WTC11 (cell line): ENCODE results near the gene DCUN1D2. TPM values are rescaled to one million over a fixed set of nuclear protein-coding genes. Genes with fewer than 3 reads are reported as not detected.
A peak's percentile ranks its signal among the peaks of the same experiment; 100 is the strongest.

Experiments
- ATAC-seq: fragments of 200-7000 bp; cut with Tn5 transposase; 2 replicates; pipeline ENCODE4 v1.10.0; 2021; ENCODE audit warnings: mild to moderate bottlenecking, moderate library complexity
- CTCF ChIA-PET: fragments of 300-600 bp; sonication (Branson Sonifier 250); formaldehyde crosslinking; loops from one replicate; lab custom pipeline; 2021; ENCODE audit warnings: antibody characterized with exemption; lab: Charles Lee
- POLR2A ChIA-PET: fragments of 350-600 bp; sonication (Branson Sonifier 250); formaldehyde crosslinking; loops from one replicate; lab custom pipeline; 2021; ENCODE audit warnings: antibody characterized with exemption; lab: Charles Lee
- DNase-seq: peaks from one replicate; pipeline ENCODE4 v3.0.0; 2021; ENCODE audit warnings: low spot score
- H3K27ac Mint-ChIP-seq: 2 replicates; pipeline ENCODE4 v1.8.0; 2021; ENCODE audit warnings: mixed read lengths
- H3K27me3 Mint-ChIP-seq: 2 replicates; pipeline ENCODE4 v1.8.0; 2021; ENCODE audit warnings: low read depth, mild to moderate bottlenecking, moderate library complexity, mixed read lengths
- H3K36me3 Mint-ChIP-seq: 2 replicates; pipeline ENCODE4 v1.8.0; 2021; ENCODE audit warnings: mixed read lengths
- H3K4me1 Mint-ChIP-seq: 2 replicates; pipeline ENCODE4 v1.8.0; 2022; ENCODE audit warnings: mixed read lengths
- H3K4me3 Mint-ChIP-seq: 2 replicates; pipeline ENCODE4 v1.8.0; 2021; ENCODE audit warnings: mild to moderate bottlenecking, moderate library complexity, mixed read lengths
- H3K9me3 Mint-ChIP-seq: 2 replicates; pipeline ENCODE4 v1.8.0; 2021; ENCODE audit warnings: mixed read lengths
- CREM ChIP-seq: sonication (generic); formaldehyde crosslinking; IDR thresholded peaks from 2 replicates; pipeline ENCODE4 v1.8.1; 2022; ENCODE audit warnings: mild to moderate bottlenecking, missing genetic modification reagents, moderate library complexity
- EMX1 ChIP-seq: fragments of 250-450 bp; sonication (Bioruptor Pico); IDR thresholded peaks from 2 replicates; pipeline ENCODE4 v1.8.0; 2021; ENCODE audit warnings: mild to moderate bottlenecking
- ESRRA ChIP-seq: sonication (generic); formaldehyde crosslinking; IDR thresholded peaks from 2 replicates; pipeline ENCODE4 v1.8.1; 2022; ENCODE audit warnings: mild to moderate bottlenecking, missing genetic modification reagents, borderline replicate concordance
- NFYB ChIP-seq: sonication (generic); formaldehyde crosslinking; conservative IDR thresholded peaks from 2 replicates; pipeline ENCODE4 v1.8.0; 2022; ENCODE audit warnings: low read depth, missing genetic modification reagents
- NR3C1 ChIP-seq: sonication (generic); formaldehyde crosslinking; conservative IDR thresholded peaks from 2 replicates; pipeline ENCODE4 v1.8.1; 2023; ENCODE audit warnings: low read depth, mild to moderate bottlenecking, missing genetic modification reagents
- PRRX2 ChIP-seq: fragments of 250-450 bp; sonication (Bioruptor Pico); IDR thresholded peaks from 2 replicates; pipeline ENCODE4 v1.8.0; 2021; ENCODE audit warnings: mild to moderate bottlenecking
- SMAD4 ChIP-seq: sonication (generic); formaldehyde crosslinking; IDR thresholded peaks from 2 replicates; pipeline ENCODE4 v1.8.0; 2022; ENCODE audit warnings: mild to moderate bottlenecking, missing genetic modification reagents
- TCF7 ChIP-seq: sonication (generic); formaldehyde crosslinking; IDR thresholded peaks from 2 replicates; pipeline ENCODE4 v1.8.0; 2022; ENCODE audit warnings: mild to moderate bottlenecking, low read depth, missing genetic modification reagents, moderate library complexity
- ZNF219 ChIP-seq: sonication (generic); formaldehyde crosslinking; IDR thresholded peaks from 2 replicates; pipeline ENCODE4 v1.8.0; 2023; ENCODE audit warnings: missing genetic modification reagents, mild to moderate bottlenecking, borderline replicate concordance
- ZNF232 ChIP-seq: sonication (generic); formaldehyde crosslinking; IDR thresholded peaks from 2 replicates; pipeline ENCODE4 v1.8.0; 2022; ENCODE audit warnings: mild to moderate bottlenecking, missing genetic modification reagents
- ZNF416 ChIP-seq: fragments of 250-450 bp; sonication (Bioruptor Pico); IDR thresholded peaks from 2 replicates; pipeline ENCODE4 v1.9.0; 2021; ENCODE audit warnings: mild to moderate bottlenecking, inconsistent platforms
- total RNA-seq: library from RNA; stranded (reverse); gene quantifications from 3 replicates; pipeline ENCODE4 v1.2.3, GENCODE V29; 2021
- TF ChIP-seq, protein P1 (sequence below): sonication (generic); formaldehyde crosslinking; IDR thresholded peaks from 2 replicates; pipeline ENCODE4 v1.8.1; 2023; ENCODE audit warnings: mild to moderate bottlenecking, moderate library complexity, missing genetic modification reagents
- TF ChIP-seq, protein P2 (sequence below): sonication (generic); formaldehyde crosslinking; IDR thresholded peaks from 2 replicates; pipeline ENCODE4 v1.8.1; 2023; ENCODE audit warnings: mild to moderate bottlenecking, missing genetic modification reagents
- TF ChIP-seq, protein P3 (sequence below): sonication (generic); formaldehyde crosslinking; IDR thresholded peaks from 2 replicates; pipeline ENCODE4 v1.8.1; 2023; ENCODE audit warnings: mild to moderate bottlenecking, missing genetic modification reagents, moderate library complexity
- TF ChIP-seq, protein P4 (sequence below): sonication (generic); formaldehyde crosslinking; IDR thresholded peaks from 2 replicates; pipeline ENCODE4 v1.8.0; 2022; ENCODE audit warnings: mild to moderate bottlenecking, missing genetic modification reagents
- TF ChIP-seq, protein P5 (sequence below): sonication (generic); formaldehyde crosslinking; IDR thresholded peaks from 2 replicates; pipeline ENCODE4 v1.8.0; 2023; ENCODE audit warnings: missing genetic modification reagents
- TF ChIP-seq, protein P6 (sequence below): sonication (generic); formaldehyde crosslinking; IDR thresholded peaks from 2 replicates; pipeline ENCODE4 v1.8.1; 2022; ENCODE audit warnings: mild to moderate bottlenecking, missing genetic modification reagents, moderate library complexity, borderline replicate concordance
- TF ChIP-seq, protein P7 (sequence below): sonication (generic); formaldehyde crosslinking; IDR thresholded peaks from 2 replicates; pipeline ENCODE4 v1.8.1; 2023; ENCODE audit warnings: mild to moderate bottlenecking, missing genetic modification reagents
- TF ChIP-seq, protein P8 (sequence below): sonication (generic); formaldehyde crosslinking; IDR thresholded peaks from 2 replicates; pipeline ENCODE4 v1.8.1; 2022; ENCODE audit warnings: low read depth, missing genetic modification reagents, borderline replicate concordance

The DCUN1D2 gene
- total RNA-seq, 1 experiment from 2014 or later = 42.5 TPM

DNA sequence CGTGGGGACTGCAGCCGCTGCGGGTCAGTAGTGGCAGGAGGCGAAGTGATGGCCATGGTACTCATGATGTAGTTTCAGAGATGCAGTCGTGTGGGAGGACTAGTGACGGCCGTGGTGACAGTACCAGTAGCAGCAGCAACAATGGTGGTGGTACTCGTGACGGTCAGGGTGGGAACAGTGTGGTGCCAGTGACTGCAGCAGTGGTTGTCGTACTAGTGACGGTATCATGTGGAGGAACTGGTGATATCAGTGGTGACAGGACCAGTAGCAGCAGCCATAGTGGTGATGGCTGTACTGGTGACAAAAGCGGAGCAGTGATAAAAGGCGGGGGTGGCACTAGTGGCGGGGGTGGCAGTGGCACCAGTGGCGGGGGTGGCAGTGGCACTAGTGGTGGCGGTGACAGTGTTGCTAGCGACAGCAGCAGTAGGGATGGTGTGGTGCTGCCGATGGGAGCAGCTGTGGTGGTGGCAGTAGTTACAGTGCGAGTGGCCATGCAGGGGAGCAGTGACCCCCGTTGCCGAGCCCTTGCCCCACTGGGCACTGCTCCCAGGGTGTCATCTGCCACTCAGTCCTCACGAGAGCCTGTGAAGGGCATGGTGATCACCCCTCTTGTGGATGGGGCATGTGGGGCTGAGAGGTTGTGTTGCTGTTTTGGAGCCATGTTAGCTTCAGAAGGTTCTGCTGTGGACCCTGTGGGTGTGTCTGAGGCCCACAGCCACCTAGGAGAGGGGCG lies 60.0 kb downstream of the DCUN1D2 start (continued):
- TF ChIP-seq, protein P1, sequence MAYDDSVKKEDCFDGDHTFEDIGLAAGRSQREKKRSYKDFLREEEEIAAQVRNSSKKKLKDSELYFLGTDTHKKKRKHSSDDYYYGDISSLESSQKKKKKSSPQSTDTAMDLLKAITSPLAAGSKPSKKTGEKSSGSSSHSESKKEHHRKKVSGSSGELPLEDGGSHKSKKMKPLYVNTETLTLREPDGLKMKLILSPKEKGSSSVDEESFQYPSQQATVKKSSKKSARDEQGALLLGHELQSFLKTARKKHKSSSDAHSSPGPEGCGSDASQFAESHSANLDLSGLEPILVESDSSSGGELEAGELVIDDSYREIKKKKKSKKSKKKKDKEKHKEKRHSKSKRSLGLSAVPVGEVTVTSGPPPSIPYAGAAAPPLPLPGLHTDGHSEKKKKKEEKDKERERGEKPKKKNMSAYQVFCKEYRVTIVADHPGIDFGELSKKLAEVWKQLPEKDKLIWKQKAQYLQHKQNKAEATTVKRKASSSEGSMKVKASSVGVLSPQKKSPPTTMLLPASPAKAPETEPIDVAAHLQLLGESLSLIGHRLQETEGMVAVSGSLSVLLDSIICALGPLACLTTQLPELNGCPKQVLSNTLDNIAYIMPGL (CRISPR knock-in tag) = no peak
- TF ChIP-seq PRRX2 (CRISPR knock-in tag) = no peak

DNA sequence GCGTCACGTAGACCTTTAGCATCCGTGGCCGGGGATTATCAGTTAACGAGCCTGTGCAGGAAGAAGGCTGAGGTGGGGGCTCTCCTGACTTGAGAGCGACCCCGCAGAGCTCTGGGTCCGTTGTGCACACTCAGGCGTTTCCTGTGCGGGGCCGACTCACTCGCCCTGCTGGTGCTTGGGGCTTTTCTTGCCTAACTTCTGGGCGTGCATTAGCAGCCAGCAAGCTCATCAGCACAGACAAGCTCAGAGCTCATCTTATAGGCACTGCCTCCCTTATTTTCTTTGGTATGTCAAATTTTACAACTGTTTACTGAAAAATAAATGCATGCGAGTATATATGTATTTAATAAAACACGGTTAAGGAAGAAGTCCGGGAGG lies 60.9 kb downstream of the DCUN1D2 start:
- no peak for ATAC-seq
- Mint-ChIP-seq H3K36me3 (no peaks in the 10 kb centered on the region), H3K4me1 (no peaks in the 10 kb centered on the region), H3K27me3 (no peaks in the 10 kb centered on the region)
- CTCF ChIA-PET = interaction anchor here (0.6 to 2.6 kb wide), 2 partner anchors 22 to 147 kb away, joined by 5 to 11 read pairs; no protein-coding TSS in a partner anchor
- POLR2A ChIA-PET = interaction anchor here (0.6 kb wide), 1 partner anchor 10 kb away, joined by 3 read pairs; no protein-coding TSS in a partner anchor
- no peak for TF ChIP-seq ZNF219
- no peak for TF ChIP-seq ZNF232 (CRISPR knock-in tag)
- TF ChIP-seq TCF7 (CRISPR knock-in tag) = no peak
- no peak for TF ChIP-seq NR3C1 (CRISPR knock-in tag)
- no peak for TF ChIP-seq CREM
- TF ChIP-seq, all 79 proteins: peak for 0
- no peak for DNase-seq
- Mint-ChIP-seq H3K27ac (peak overlapping the region; percentile 57; the same call in 1 of the 2 replicates), H3K4me3 (no peak overlapping the region), H3K9me3 (no peaks in the 10 kb centered on the region)

DNA sequence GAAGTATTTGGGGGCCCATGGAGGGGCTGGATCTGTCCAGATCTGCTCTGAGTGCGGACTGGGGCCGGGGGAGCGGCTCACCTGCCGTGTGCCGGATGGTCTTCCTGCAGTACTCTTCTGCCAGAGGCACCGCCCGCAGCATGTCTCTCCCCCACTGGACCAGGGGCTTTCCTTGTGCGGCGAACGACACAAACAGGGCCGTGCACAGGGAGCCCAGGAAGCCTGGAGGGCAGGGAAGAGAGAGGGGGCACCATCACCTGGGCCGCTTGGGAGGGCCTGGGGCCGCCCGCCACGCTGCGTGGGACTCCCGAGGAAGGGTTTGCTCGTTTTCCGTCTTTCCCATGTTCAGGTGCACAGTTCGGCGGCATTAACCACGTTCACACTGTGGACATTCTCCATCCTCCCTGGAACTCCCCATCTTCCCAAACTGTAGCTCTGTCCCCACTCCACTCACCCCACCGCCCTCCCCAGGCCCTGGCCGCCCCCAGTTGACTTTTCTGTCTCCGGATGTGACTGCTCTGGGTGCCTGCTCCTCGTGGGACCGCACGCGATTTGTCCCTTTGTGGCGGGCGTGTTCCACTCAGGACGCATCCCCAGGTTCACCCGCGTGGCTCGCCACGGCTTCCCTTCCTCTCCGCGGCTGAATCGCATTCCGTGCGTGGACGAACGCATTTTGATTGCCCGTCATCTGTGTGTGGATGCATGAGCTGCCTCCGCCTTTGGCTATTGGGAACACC lies 61.5 kb downstream of the DCUN1D2 start:
- POLR2A ChIA-PET = no interaction called here
- Mint-ChIP-seq H3K4me1 (no peaks in the 10 kb centered on the region), H3K36me3 (no peaks in the 10 kb centered on the region), H3K27ac (peak overlapping the region; percentile 57; the same call in 1 of the 2 replicates), H3K9me3 (no peaks in the 10 kb centered on the region), H3K27me3 (no peaks in the 10 kb centered on the region), H3K4me3 (no peak overlapping the region)
- no peak for ATAC-seq
- DNase-seq = no peak
- CTCF ChIA-PET = interaction anchor here (0.8 to 2.6 kb wide), 2 partner anchors 22 to 134 kb away, joined by 4 to 11 read pairs; no protein-coding TSS in a partner anchor
- TF ChIP-seq, protein P2, sequence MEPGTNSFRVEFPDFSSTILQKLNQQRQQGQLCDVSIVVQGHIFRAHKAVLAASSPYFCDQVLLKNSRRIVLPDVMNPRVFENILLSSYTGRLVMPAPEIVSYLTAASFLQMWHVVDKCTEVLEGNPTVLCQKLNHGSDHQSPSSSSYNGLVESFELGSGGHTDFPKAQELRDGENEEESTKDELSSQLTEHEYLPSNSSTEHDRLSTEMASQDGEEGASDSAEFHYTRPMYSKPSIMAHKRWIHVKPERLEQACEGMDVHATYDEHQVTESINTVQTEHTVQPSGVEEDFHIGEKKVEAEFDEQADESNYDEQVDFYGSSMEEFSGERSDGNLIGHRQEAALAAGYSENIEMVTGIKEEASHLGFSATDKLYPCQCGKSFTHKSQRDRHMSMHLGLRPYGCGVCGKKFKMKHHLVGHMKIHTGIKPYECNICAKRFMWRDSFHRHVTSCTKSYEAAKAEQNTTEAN (CRISPR knock-in tag) = no peak
- TF ChIP-seq, protein P3, sequence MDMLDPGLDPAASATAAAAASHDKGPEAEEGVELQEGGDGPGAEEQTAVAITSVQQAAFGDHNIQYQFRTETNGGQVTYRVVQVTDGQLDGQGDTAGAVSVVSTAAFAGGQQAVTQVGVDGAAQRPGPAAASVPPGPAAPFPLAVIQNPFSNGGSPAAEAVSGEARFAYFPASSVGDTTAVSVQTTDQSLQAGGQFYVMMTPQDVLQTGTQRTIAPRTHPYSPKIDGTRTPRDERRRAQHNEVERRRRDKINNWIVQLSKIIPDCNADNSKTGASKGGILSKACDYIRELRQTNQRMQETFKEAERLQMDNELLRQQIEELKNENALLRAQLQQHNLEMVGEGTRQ (CRISPR knock-in tag) = no peak
- TF ChIP-seq, protein P4, sequence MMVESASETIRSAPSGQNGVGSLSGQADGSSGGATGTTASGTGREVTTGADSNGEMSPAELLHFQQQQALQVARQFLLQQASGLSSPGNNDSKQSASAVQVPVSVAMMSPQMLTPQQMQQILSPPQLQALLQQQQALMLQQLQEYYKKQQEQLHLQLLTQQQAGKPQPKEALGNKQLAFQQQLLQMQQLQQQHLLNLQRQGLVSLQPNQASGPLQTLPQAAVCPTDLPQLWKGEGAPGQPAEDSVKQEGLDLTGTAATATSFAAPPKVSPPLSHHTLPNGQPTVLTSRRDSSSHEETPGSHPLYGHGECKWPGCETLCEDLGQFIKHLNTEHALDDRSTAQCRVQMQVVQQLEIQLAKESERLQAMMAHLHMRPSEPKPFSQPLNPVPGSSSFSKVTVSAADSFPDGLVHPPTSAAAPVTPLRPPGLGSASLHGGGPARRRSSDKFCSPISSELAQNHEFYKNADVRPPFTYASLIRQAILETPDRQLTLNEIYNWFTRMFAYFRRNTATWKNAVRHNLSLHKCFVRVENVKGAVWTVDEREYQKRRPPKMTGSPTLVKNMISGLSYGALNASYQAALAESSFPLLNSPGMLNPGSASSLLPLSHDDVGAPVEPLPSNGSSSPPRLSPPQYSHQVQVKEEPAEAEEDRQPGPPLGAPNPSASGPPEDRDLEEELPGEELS (CRISPR knock-in tag) = no peak
- no peak for TF ChIP-seq ESRRA
- TF ChIP-seq, protein P5, sequence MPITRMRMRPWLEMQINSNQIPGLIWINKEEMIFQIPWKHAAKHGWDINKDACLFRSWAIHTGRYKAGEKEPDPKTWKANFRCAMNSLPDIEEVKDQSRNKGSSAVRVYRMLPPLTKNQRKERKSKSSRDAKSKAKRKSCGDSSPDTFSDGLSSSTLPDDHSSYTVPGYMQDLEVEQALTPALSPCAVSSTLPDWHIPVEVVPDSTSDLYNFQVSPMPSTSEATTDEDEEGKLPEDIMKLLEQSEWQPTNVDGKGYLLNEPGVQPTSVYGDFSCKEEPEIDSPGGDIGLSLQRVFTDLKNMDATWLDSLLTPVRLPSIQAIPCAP (CRISPR knock-in tag) = no peak
- TF ChIP-seq, protein P6, sequence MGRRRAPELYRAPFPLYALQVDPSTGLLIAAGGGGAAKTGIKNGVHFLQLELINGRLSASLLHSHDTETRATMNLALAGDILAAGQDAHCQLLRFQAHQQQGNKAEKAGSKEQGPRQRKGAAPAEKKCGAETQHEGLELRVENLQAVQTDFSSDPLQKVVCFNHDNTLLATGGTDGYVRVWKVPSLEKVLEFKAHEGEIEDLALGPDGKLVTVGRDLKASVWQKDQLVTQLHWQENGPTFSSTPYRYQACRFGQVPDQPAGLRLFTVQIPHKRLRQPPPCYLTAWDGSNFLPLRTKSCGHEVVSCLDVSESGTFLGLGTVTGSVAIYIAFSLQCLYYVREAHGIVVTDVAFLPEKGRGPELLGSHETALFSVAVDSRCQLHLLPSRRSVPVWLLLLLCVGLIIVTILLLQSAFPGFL (CRISPR knock-in tag) = no peak
- no peak for TF ChIP-seq SMAD4 (CRISPR knock-in tag)
- TF ChIP-seq NFYB (CRISPR knock-in tag) = no peak
- TF ChIP-seq, protein P7, sequence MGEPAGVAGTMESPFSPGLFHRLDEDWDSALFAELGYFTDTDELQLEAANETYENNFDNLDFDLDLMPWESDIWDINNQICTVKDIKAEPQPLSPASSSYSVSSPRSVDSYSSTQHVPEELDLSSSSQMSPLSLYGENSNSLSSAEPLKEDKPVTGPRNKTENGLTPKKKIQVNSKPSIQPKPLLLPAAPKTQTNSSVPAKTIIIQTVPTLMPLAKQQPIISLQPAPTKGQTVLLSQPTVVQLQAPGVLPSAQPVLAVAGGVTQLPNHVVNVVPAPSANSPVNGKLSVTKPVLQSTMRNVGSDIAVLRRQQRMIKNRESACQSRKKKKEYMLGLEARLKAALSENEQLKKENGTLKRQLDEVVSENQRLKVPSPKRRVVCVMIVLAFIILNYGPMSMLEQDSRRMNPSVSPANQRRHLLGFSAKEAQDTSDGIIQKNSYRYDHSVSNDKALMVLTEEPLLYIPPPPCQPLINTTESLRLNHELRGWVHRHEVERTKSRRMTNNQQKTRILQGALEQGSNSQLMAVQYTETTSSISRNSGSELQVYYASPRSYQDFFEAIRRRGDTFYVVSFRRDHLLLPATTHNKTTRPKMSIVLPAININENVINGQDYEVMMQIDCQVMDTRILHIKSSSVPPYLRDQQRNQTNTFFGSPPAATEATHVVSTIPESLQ (CRISPR knock-in tag) = no peak
- TF ChIP-seq, protein P8, sequence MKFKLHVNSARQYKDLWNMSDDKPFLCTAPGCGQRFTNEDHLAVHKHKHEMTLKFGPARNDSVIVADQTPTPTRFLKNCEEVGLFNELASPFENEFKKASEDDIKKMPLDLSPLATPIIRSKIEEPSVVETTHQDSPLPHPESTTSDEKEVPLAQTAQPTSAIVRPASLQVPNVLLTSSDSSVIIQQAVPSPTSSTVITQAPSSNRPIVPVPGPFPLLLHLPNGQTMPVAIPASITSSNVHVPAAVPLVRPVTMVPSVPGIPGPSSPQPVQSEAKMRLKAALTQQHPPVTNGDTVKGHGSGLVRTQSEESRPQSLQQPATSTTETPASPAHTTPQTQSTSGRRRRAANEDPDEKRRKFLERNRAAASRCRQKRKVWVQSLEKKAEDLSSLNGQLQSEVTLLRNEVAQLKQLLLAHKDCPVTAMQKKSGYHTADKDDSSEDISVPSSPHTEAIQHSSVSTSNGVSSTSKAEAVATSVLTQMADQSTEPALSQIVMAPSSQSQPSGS (CRISPR knock-in tag) = no peak
- no peak for TF ChIP-seq EMX1 (CRISPR knock-in tag)
- no peak for TF ChIP-seq ZNF416 (CRISPR knock-in tag)
